ENCODE data around the gene C10orf143. TPM values are rescaled to one million over a fixed set of nuclear protein-coding genes. Genes with fewer than 3 reads are reported as not detected.

C10orf143 gene
- total RNA-seq, 2 donors from 2014 or later = 1.5 to 1.9 TPM

- peaks cover 11% of the 10 kb centered on the region for H3K27me3 Mint-ChIP-seq (ENCODE audit: insufficient read depth)
- WGBS, 2 experiments (ENCODE audit: insufficient coverage in 1 of 2, insufficient read length in 1 of 2) = 88 to 100% methylated on average over 2 to 14 of the region's 14 CpGs
- Histone ChIP-seq H3K27me3 (ENCODE audit: control insufficient read depth, insufficient read depth, low read length, poor library complexity, severe bottlenecking) (no peaks in the 10 kb centered on the region), H3K27ac (ENCODE audit: low read depth, low read length) (no peak overlapping the region), H3K36me3 (ENCODE audit: control insufficient read depth, insufficient read depth, low read length) (no peaks in the 10 kb centered on the region), H3K4me1 (ENCODE audit: control insufficient read depth, insufficient read depth, low read length) (no peaks in the 10 kb centered on the region), H3K9me3 (ENCODE audit: control insufficient read depth, low read length) (no peaks in the 10 kb centered on the region), H3K9ac (ENCODE audit: extremely low read depth, low read length, poor library complexity, severe bottlenecking) (no peak overlapping the region), H3K4me3 (ENCODE audit: low read length) (no peak overlapping the region)
- DNase-seq = peak; percentile 42
- H3K27ac Mint-ChIP-seq = no peak overlapping the region
- TF ChIP-seq, protein P1, sequence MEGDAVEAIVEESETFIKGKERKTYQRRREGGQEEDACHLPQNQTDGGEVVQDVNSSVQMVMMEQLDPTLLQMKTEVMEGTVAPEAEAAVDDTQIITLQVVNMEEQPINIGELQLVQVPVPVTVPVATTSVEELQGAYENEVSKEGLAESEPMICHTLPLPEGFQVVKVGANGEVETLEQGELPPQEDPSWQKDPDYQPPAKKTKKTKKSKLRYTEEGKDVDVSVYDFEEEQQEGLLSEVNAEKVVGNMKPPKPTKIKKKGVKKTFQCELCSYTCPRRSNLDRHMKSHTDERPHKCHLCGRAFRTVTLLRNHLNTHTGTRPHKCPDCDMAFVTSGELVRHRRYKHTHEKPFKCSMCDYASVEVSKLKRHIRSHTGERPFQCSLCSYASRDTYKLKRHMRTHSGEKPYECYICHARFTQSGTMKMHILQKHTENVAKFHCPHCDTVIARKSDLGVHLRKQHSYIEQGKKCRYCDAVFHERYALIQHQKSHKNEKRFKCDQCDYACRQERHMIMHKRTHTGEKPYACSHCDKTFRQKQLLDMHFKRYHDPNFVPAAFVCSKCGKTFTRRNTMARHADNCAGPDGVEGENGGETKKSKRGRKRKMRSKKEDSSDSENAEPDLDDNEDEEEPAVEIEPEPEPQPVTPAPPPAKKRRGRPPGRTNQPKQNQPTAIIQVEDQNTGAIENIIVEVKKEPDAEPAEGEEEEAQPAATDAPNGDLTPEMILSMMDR (conservative IDR thresholded peaks at IDR 0.05) = no peak
- H3K4me3 Mint-ChIP-seq = no peak overlapping the region
- no peaks in the 10 kb centered on the region for H3K36me3 Mint-ChIP-seq (ENCODE audit: low read depth)
- no peaks in the 10 kb centered on the region for H3K4me1 Mint-ChIP-seq
- no peaks in the 10 kb centered on the region for H3K9me3 Mint-ChIP-seq
Measured at GRCh38 chr10:130037169-130037661, 73.4 kb downstream of the C10orf143 start.

GRCh38 chr10:130036296-130037065, 74.1 kb downstream of the C10orf143 start:
- Mint-ChIP-seq H3K36me3 (ENCODE audit: low read depth) (no peaks in the 10 kb centered on the region), H3K4me3 (no peak overlapping the region), H3K4me1 (no peaks in the 10 kb centered on the region), H3K27me3 (ENCODE audit: insufficient read depth) (peaks cover 13% of the 10 kb centered on the region), H3K9me3 (no peaks in the 10 kb centered on the region), H3K27ac (no peak overlapping the region)
- H3K9ac ChIP-seq (ENCODE audit: extremely low read depth, low read length, poor library complexity, severe bottlenecking) = no peak overlapping the region
- no peaks in the 10 kb centered on the region for H3K4me1 ChIP-seq (ENCODE audit: control insufficient read depth, insufficient read depth, low read length)
- H3K4me3 ChIP-seq (ENCODE audit: low read length) = no peak overlapping the region
- H3K27me3 ChIP-seq (ENCODE audit: control insufficient read depth, insufficient read depth, low read length, poor library complexity, severe bottlenecking) = no peaks in the 10 kb centered on the region
- DNase-seq = peak; percentile 42
- no peaks in the 10 kb centered on the region for H3K9me3 ChIP-seq (ENCODE audit: control insufficient read depth, low read length)
- WGBS, 2 experiments (ENCODE audit: insufficient coverage in 1 of 2, insufficient read length in 1 of 2) = 94 to 95% methylated on average over 9 to 13 of the region's 13 CpGs
- TF ChIP-seq, protein P1 (conservative IDR thresholded peaks at IDR 0.05) = peak; percentile 33
- H3K27ac ChIP-seq (ENCODE audit: low read depth, low read length) = no peak overlapping the region
- H3K36me3 ChIP-seq (ENCODE audit: control insufficient read depth, insufficient read depth, low read length) = no peaks in the 10 kb centered on the region

DNA sequence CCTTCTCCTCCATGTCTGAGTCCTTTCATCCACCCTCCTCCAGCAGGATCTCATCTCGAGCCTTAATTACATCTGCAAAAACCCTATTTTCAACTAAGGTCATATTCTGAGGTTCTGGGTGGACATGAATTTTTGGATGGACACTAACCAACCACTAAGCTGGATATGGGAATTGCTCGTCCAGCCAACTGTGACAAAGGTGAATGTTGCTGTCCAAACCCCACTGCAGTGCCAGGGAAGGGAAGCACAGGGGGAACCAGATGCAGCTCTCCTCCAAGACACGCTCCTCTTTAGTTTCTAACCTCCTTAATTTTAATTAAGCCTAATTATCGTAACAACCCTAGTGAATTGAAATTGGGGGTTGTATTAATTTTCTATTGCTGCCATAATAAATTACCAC, 81.4 kb downstream of the C10orf143 start:
- no peak overlapping the region for H3K27ac Mint-ChIP-seq
- no peaks in the 10 kb centered on the region for H3K9me3 Mint-ChIP-seq
- no peaks in the 10 kb centered on the region for H3K4me1 Mint-ChIP-seq
- H3K36me3 Mint-ChIP-seq (ENCODE audit: low read depth) = no peaks in the 10 kb centered on the region
- DNase-seq = peak; percentile 19
- 98% methylated on average over 2 of the region's 4 CpGs; no CpG with 5 or more reads in 1 of the 2 experiments for WGBS, 2 experiments (ENCODE audit: insufficient coverage in 1 of 2, insufficient read length in 1 of 2)
- no peaks in the 10 kb centered on the region for H3K27me3 ChIP-seq (ENCODE audit: control insufficient read depth, insufficient read depth, low read length, poor library complexity, severe bottlenecking)
- no peaks in the 10 kb centered on the region for H3K9me3 ChIP-seq (ENCODE audit: control insufficient read depth, low read length)
- H3K4me3 Mint-ChIP-seq = no peak overlapping the region
- no peak overlapping the region for H3K27ac ChIP-seq (ENCODE audit: low read depth, low read length)
- no peak overlapping the region for H3K4me3 ChIP-seq (ENCODE audit: low read length)
- H3K27me3 Mint-ChIP-seq (ENCODE audit: insufficient read depth) = peaks cover 8% of the 10 kb centered on the region
- no peak overlapping the region for H3K9ac ChIP-seq (ENCODE audit: extremely low read depth, low read length, poor library complexity, severe bottlenecking)
- no peaks in the 10 kb centered on the region for H3K36me3 ChIP-seq (ENCODE audit: control insufficient read depth, insufficient read depth, low read length)
- no peaks in the 10 kb centered on the region for H3K4me1 ChIP-seq (ENCODE audit: control insufficient read depth, insufficient read depth, low read length)
- TF ChIP-seq, protein P1 (conservative IDR thresholded peaks at IDR 0.05) = no peak
